Measurements from ENCODE around the gene ACBD3. TPM values are rescaled to one million over a fixed set of nuclear protein-coding genes. Genes with fewer than 3 reads are reported as not detected.

ACBD3 gene
- total and polyA plus RNA-seq, 2 experiments from 2014 or later: 41.4 to 76.8 TPM

- in situ Hi-C loops (cut with MboI): no loop called here
- WGBS, 2 experiments (ENCODE audit: low coverage in 1 of 2, low lambda C conversion rate in 2 of 2, missing lambda C conversion rate in 2 of 2): 65 to 69% methylated on average over 9 of the region's 9 CpGs
- peaks cover 27% of the 10 kb centered on the region for H4K20me1 ChIP-seq (ENCODE audit: insufficient read depth)
These were observed 20.2 kb downstream of the ACBD3 start for GRCh38 chr1:226166341-226166740.

GRCh38 chr1:226164154-226164553 lies 22.4 kb downstream of the ACBD3 start:
- Histone ChIP-seq H4K20me1 (ENCODE audit: insufficient read depth) (peaks cover 19% of the 10 kb centered on the region), H3K79me2 (ENCODE audit: insufficient read depth) (peaks cover 100% of the 10 kb centered on the region), H2AFZ (no peak overlapping the region), H3K4me3 (no peak overlapping the region), H3F3A (ENCODE audit: insufficient read depth) (peaks cover 3% of the 10 kb centered on the region; the same call in 1 of the 2 replicates), H3K9ac (no peak overlapping the region), H3K36me3 (ENCODE audit: low read depth) (peaks cover 60% of the 10 kb centered on the region), H3K4me2 (ENCODE audit: unreplicated experiment) (no peak overlapping the region), H3K9me3 (ENCODE audit: low read depth) (no peaks in the 10 kb centered on the region), H3K27me3 (replicated peaks; ENCODE audit: insufficient read depth) (no peaks in the 10 kb centered on the region), H3K9me2 (ENCODE audit: insufficient read depth) (no peaks in the 10 kb centered on the region), H3K27ac (no peak overlapping the region), H3K4me1 (ENCODE audit: insufficient read depth) (no peaks in the 10 kb centered on the region)
- DNase-seq: no peak
- in situ Hi-C loops (cut with MboI): no loop called here
- no peak for TF ChIP-seq EZH2 (IDR thresholded peaks at IDR 0.05; ENCODE audit: insufficient read depth, poor library complexity, severe bottlenecking)
- TF ChIP-seq EZH2phosphoT487 (IDR thresholded peaks at IDR 0.05; ENCODE audit: insufficient read depth, low read depth): no peak
- WGBS, 2 experiments (ENCODE audit: low coverage in 1 of 2, low lambda C conversion rate in 2 of 2, missing lambda C conversion rate in 2 of 2): 93 to 95% methylated on average over 1 of the region's 1 CpG

More at GRCh38 chr1:226166341-226166740, 20.2 kb downstream of the ACBD3 start:
- H3K9me3 ChIP-seq (ENCODE audit: low read depth): no peaks in the 10 kb centered on the region
- no peak overlapping the region for H3K9ac ChIP-seq
- H3K79me2 ChIP-seq (ENCODE audit: insufficient read depth): peaks cover 100% of the 10 kb centered on the region
- H3K36me3 ChIP-seq (ENCODE audit: low read depth): peaks cover 45% of the 10 kb centered on the region
- H3F3A ChIP-seq (ENCODE audit: insufficient read depth): peaks cover 3% of the 10 kb centered on the region; the same call in 1 of the 2 replicates
- no peak overlapping the region for H3K27ac ChIP-seq
- H3K27me3 ChIP-seq (replicated peaks; ENCODE audit: insufficient read depth): no peaks in the 10 kb centered on the region
- no peaks in the 10 kb centered on the region for H3K9me2 ChIP-seq (ENCODE audit: insufficient read depth)
- H3K4me3 ChIP-seq: no peak overlapping the region
- TF ChIP-seq EZH2 (IDR thresholded peaks at IDR 0.05; ENCODE audit: insufficient read depth, poor library complexity, severe bottlenecking): no peak
- TF ChIP-seq EZH2phosphoT487 (IDR thresholded peaks at IDR 0.05; ENCODE audit: insufficient read depth, low read depth): no peak
- no peak for DNase-seq
- H3K4me2 ChIP-seq (ENCODE audit: unreplicated experiment): no peak overlapping the region
- no peaks in the 10 kb centered on the region for H3K4me1 ChIP-seq (ENCODE audit: insufficient read depth)
- no peak overlapping the region for H2AFZ ChIP-seq

- no peaks in the 10 kb centered on the region for H3K27me3 ChIP-seq (replicated peaks; ENCODE audit: insufficient read depth)
- H3K36me3 ChIP-seq (ENCODE audit: low read depth): peaks cover 72% of the 10 kb centered on the region
- H2AFZ ChIP-seq: no peak overlapping the region
- H3K9me2 ChIP-seq (ENCODE audit: insufficient read depth): no peaks in the 10 kb centered on the region
- peaks cover 100% of the 10 kb centered on the region for H3K79me2 ChIP-seq (ENCODE audit: insufficient read depth)
- no peak overlapping the region for H3K4me2 ChIP-seq (ENCODE audit: unreplicated experiment)
- no peak overlapping the region for H3K4me3 ChIP-seq
- peaks cover 19% of the 10 kb centered on the region for H4K20me1 ChIP-seq (ENCODE audit: insufficient read depth)
- in situ Hi-C loops (cut with MboI): no loop called here
- peaks cover 9% of the 10 kb centered on the region; the same call in 1 of the 2 replicates for H3F3A ChIP-seq (ENCODE audit: insufficient read depth)
- no peak for TF ChIP-seq EZH2phosphoT487 (IDR thresholded peaks at IDR 0.05; ENCODE audit: insufficient read depth, low read depth)
- TF ChIP-seq EZH2 (IDR thresholded peaks at IDR 0.05; ENCODE audit: insufficient read depth, poor library complexity, severe bottlenecking): no peak
- H3K27ac ChIP-seq: no peak overlapping the region
- WGBS, 2 experiments (ENCODE audit: low coverage in 1 of 2, low lambda C conversion rate in 2 of 2, missing lambda C conversion rate in 2 of 2): 79 to 86% methylated on average over 8 of the region's 8 CpGs
- no peak for DNase-seq
- H3K9me3 ChIP-seq (ENCODE audit: low read depth): no peaks in the 10 kb centered on the region
- H3K4me1 ChIP-seq (ENCODE audit: insufficient read depth): no peaks in the 10 kb centered on the region
- no peak overlapping the region for H3K9ac ChIP-seq
These were observed 23.6 kb downstream of the ACBD3 start for GRCh38 chr1:226162898-226163297.

DNA sequence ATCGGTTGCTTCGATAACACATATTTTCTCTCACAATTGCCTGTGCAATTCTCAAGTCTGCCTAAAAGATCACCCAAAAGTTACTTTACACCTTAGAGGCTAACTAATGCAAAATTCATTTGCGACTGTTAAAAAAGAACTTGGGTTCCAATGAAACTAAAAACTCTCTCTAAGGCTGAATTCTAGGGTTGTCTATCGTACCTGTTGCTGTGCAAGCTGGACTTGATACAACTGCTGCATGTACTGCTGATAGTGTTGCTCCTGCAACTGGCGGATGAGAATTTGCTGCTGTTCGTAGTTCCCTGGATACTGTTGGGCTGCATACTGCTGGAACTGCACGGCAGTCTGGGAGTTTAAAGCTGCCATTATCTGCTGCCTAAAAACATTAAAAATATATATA lies 27.6 kb downstream of the ACBD3 start:
- in situ Hi-C loops (cut with MboI): no loop called here
- Histone ChIP-seq H3K9me3 (ENCODE audit: low read depth) (no peaks in the 10 kb centered on the region), H2AFZ (no peak overlapping the region), H3K4me3 (no peak overlapping the region), H3K9me2 (ENCODE audit: insufficient read depth) (no peaks in the 10 kb centered on the region), H3K4me2 (ENCODE audit: unreplicated experiment) (no peak overlapping the region), H3K4me1 (ENCODE audit: insufficient read depth) (no peaks in the 10 kb centered on the region), H3K27ac (no peak overlapping the region), H4K20me1 (ENCODE audit: insufficient read depth) (peaks cover 6% of the 10 kb centered on the region; the same call in 1 of the 2 replicates), H3F3A (ENCODE audit: insufficient read depth) (peaks cover 10% of the 10 kb centered on the region; the same call in 1 of the 2 replicates), H3K79me2 (ENCODE audit: insufficient read depth) (peaks cover 100% of the 10 kb centered on the region), H3K9ac (no peak overlapping the region), H3K27me3 (replicated peaks; ENCODE audit: insufficient read depth) (no peaks in the 10 kb centered on the region), H3K36me3 (ENCODE audit: low read depth) (peaks cover 83% of the 10 kb centered on the region)
- TF ChIP-seq EZH2 (IDR thresholded peaks at IDR 0.05; ENCODE audit: insufficient read depth, poor library complexity, severe bottlenecking): no peak
- no peak for TF ChIP-seq EZH2phosphoT487 (IDR thresholded peaks at IDR 0.05; ENCODE audit: insufficient read depth, low read depth)
- no peak for DNase-seq
- 96 to 98% methylated on average over 7 of the region's 7 CpGs for WGBS, 2 experiments (ENCODE audit: low coverage in 1 of 2, low lambda C conversion rate in 2 of 2, missing lambda C conversion rate in 2 of 2)
